ENCODE results near the gene HCST. TPM values are rescaled to one million over a fixed set of nuclear protein-coding genes. Genes with fewer than 3 reads are reported as not detected.

HCST gene
- total and polyA plus RNA-seq, 3 donors from 2014 or later: 0.87 to 16.8 (median 3.5) TPM

GRCh38 chr19:35896643-35897040 is 5.7 kb upstream of the HCST start:
- Histone ChIP-seq H3K36me3 (ENCODE audit: low read depth, missing control alignments) (no peaks in the 10 kb centered on the region), H3K9me3 (no peaks in the 10 kb centered on the region), H3K27ac (no peak overlapping the region), H3K27me3 (no peaks in the 10 kb centered on the region), H3K4me1 (peaks cover 7% of the 10 kb centered on the region), H3K4me3 (no peak overlapping the region)
- DNase-seq: no peak
- WGBS, 2 donors: 94 to 96% methylated on average over 8 to 13 of the region's 13 CpGs
- intact Hi-C loops (cut with DNase I; ENCODE audit: low total_unique reads): no loop called here
- TF ChIP-seq POLR2A (IDR thresholded peaks at IDR 0.05) (no peak), CTCF (IDR thresholded peaks at IDR 0.05) (no peak)

GRCh38 chr19:35897706-35898451 is 4.5 kb upstream of the HCST start:
- Histone ChIP-seq H3K27ac (peak overlapping the region; percentile 53 to 83), H3K4me3 (peak overlapping the region; percentile 63 to 75), H3K36me3 (ENCODE audit: low read depth, missing control alignments) (no peaks in the 10 kb centered on the region), H3K4me1 (peaks cover 7% of the 10 kb centered on the region), H3K9me3 (no peaks in the 10 kb centered on the region), H3K27me3 (no peaks in the 10 kb centered on the region)
- 77 to 83% methylated on average over 13 of the region's 13 CpGs for WGBS, 2 donors
- no peak for DNase-seq
- TF ChIP-seq POLR2A (IDR thresholded peaks at IDR 0.05) (no peak), CTCF (IDR thresholded peaks at IDR 0.05) (no peak)
- intact Hi-C loops (cut with DNase I; ENCODE audit: low total_unique reads): no loop called here

- Histone ChIP-seq H3K4me3 (peak overlapping the region; percentile 63 to 75), H3K27ac (peak overlapping the region; percentile 53 to 83), H3K9me3 (no peaks in the 10 kb centered on the region), H3K36me3 (ENCODE audit: low read depth, missing control alignments) (no peaks in the 10 kb centered on the region), H3K27me3 (no peaks in the 10 kb centered on the region), H3K4me1 (peaks cover 7% of the 10 kb centered on the region)
- no peak for TF ChIP-seq CTCF (IDR thresholded peaks at IDR 0.05)
- TF ChIP-seq POLR2A (IDR thresholded peaks at IDR 0.05): no peak
- intact Hi-C loops (cut with DNase I; ENCODE audit: low total_unique reads): no loop called here
- 9 to 19% methylated on average over 6 to 17 of the region's 17 CpGs for WGBS, 2 donors
- DNase-seq: no peak
Measured at GRCh38 chr19:35898499-35898809, 3.9 kb upstream of the HCST start.

GRCh38 chr19:35899547-35900214 is 2.6 kb upstream of the HCST start:
- intact Hi-C loops (cut with DNase I; ENCODE audit: low total_unique reads): no loop called here
- DNase-seq: peak; percentile 85
- WGBS, 2 donors: 0 to 1% methylated on average over 1 to 33 of the region's 43 CpGs
- Histone ChIP-seq H3K4me1 (peaks cover 7% of the 10 kb centered on the region), H3K27me3 (no peaks in the 10 kb centered on the region), H3K9me3 (no peaks in the 10 kb centered on the region), H3K4me3 (peak overlapping the region; percentile 63 to 75), H3K27ac (peak overlapping the region; percentile 64 to 83), H3K36me3 (ENCODE audit: low read depth, missing control alignments) (no peaks in the 10 kb centered on the region)
- TF ChIP-seq POLR2A (IDR thresholded peaks at IDR 0.05) (peak; percentile 36), CTCF (IDR thresholded peaks at IDR 0.05) (no peak)
